Parathyroid adenoma (tissue), 2 donors: Measurements from ENCODE around the gene ZNF124.

Experiments used
- H2AFZ ChIP-seq: fragments of 300-600 bp; sonication (generic); one replicate; pipeline ENCODE4 v1.7.0; 2017; ENCODE audit warnings: antibody characterized with exemption, mild to moderate bottlenecking
- H3K27ac ChIP-seq: fragments of 300-600 bp; sonication (generic); one replicate; pipeline ENCODE4 v1.7.0; 2017
- H3K27me3 ChIP-seq: fragments of 300-600 bp; sonication (generic); one replicate; pipeline ENCODE4 v1.7.0; 2017; ENCODE audit warnings: low read length; ENCODE audit not compliant: control insufficient read depth, insufficient read depth
- H3K36me3 ChIP-seq: fragments of 300-600 bp; sonication (generic); one replicate; pipeline ENCODE4 v1.7.0; 2017; ENCODE audit warnings: low read length; ENCODE audit not compliant: control insufficient read depth, insufficient read depth
- H3K4me1 ChIP-seq: fragments of 300-600 bp; sonication (generic); one replicate; pipeline ENCODE4 v1.7.0; 2017; ENCODE audit warnings: control low read depth
- H3K4me2 ChIP-seq: fragments of 300-600 bp; sonication (generic); one replicate; pipeline ENCODE4 v1.7.0; 2017; ENCODE audit warnings: low read length
- H3K4me3 ChIP-seq: fragments of 300-600 bp; sonication (generic); one replicate; pipeline ENCODE4 v1.7.0; 2017; ENCODE audit warnings: low read depth, low read length
- H3K79me2 ChIP-seq: fragments of 300-600 bp; sonication (generic); one replicate; pipeline ENCODE4 v1.7.0; 2017; ENCODE audit warnings: control low read depth
- H3K9ac ChIP-seq: fragments of 300-600 bp; sonication (generic); one replicate; pipeline ENCODE4 v1.7.0; 2017; ENCODE audit warnings: mild to moderate bottlenecking
- H3K9me3 ChIP-seq: fragments of 300-600 bp; sonication (generic); one replicate; pipeline ENCODE4 v1.7.0; 2017; ENCODE audit warnings: low read length; ENCODE audit not compliant: control insufficient read depth
- CTCF ChIP-seq: fragments of 300-600 bp; sonication (generic); IDR thresholded peaks from one replicate; pipeline ENCODE4 v1.7.0; 2017; ENCODE audit warnings: antibody characterized with exemption, mild to moderate bottlenecking
- donor health status: primary hyperparathyroidism.

Gene ZNF124

DNA sequence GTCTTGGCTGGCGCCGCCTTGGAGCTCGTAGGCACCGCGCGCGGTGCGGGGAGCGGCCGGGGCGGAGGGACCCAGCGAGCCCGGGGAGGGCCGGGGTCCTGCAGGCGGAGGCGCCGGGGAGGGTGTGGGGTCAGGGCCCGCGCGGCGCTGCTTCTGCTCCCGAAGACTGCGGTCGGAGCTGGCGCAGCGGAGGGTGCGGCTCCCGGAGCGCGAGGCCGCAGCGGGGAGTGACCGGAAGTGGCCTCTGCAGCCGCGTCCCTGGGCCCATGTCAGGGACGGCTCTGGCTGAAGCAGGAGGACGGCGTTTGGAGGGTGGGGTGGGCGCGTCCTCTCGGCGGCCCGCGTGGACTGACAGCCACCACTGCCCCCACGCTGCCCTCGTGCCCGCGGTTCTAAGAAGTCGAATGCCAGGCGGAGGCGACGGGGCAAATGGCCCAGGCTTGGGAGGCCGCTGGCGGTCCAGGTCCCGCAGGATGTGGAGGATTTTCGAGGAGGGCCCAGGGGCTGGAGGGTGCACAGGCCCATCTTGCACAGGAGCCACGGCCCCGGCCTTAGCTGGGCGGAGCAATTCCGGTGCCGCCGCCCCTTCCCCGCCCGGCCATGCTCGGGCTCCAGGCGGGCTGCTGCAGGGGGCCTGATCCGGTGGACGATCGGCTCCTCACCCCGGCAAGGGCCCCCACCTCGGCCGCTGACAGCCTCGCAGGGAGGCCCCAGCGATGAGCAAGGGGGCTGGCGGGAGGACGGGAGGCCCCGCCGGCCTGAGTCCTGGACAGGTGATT lies 59.9 kb downstream of the ZNF124 start:
- Histone ChIP-seq H3K27me3 (no peaks in the 10 kb centered on the region), H3K27ac (peak overlapping the region; percentile 77), H3K4me2 (peak overlapping the region; percentile 65), H3K79me2 (no peaks in the 10 kb centered on the region), H3K9ac (peak overlapping the region; percentile 14), H3K4me1 (no peaks in the 10 kb centered on the region), H3K9me3 (no peaks in the 10 kb centered on the region), H2AFZ (peak overlapping the region; percentile 94), H3K36me3 (no peaks in the 10 kb centered on the region), H3K4me3 (peak overlapping the region; percentile 67)
- no peak for TF ChIP-seq CTCF

DNA sequence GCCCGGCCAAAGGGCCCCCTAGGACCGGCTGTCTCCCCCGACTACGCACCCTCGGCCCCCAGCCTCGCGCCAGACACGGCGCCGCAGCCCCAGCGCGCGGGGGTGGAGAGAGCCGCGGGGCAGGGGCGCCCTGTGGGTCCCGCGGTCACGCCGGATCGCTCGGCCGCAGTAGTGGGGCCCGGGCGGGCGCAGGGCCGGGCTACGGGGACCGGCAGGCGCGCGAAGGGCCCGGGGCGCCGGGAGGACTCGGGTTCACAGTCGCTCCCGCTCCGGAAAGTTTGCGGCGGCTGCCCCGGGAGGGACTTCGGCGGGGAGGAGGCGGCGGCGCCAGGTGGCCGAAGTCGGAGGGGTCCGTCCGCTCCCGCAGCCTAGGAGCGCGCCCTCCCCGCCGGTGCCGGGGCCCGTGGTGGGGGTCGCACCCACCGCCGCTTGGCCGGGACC lies 60.5 kb downstream of the ZNF124 start:
- H3K4me1 ChIP-seq: no peaks in the 10 kb centered on the region
- H3K36me3 ChIP-seq: no peaks in the 10 kb centered on the region
- H3K27ac ChIP-seq: peak overlapping the region; percentile 77
- H3K4me3 ChIP-seq: peak overlapping the region; percentile 67
- H2AFZ ChIP-seq: peak overlapping the region; percentile 94
- peak overlapping the region; percentile 65 for H3K4me2 ChIP-seq
- no peak for TF ChIP-seq CTCF
- no peaks in the 10 kb centered on the region for H3K79me2 ChIP-seq
- no peaks in the 10 kb centered on the region for H3K9me3 ChIP-seq
- H3K9ac ChIP-seq: peak overlapping the region; percentile 37
- H3K27me3 ChIP-seq: no peaks in the 10 kb centered on the region

- Histone ChIP-seq H3K4me3 (peak overlapping the region; percentile 67), H3K4me1 (no peaks in the 10 kb centered on the region), H2AFZ (peak overlapping the region; percentile 94), H3K79me2 (no peaks in the 10 kb centered on the region), H3K36me3 (no peaks in the 10 kb centered on the region), H3K9me3 (no peaks in the 10 kb centered on the region), H3K27me3 (no peaks in the 10 kb centered on the region), H3K4me2 (peak overlapping the region; percentile 65), H3K9ac (peak overlapping the region; percentile 37), H3K27ac (no peak overlapping the region)
- no peak for TF ChIP-seq CTCF
Measured at GRCh38 chr1:247110627-247111258, 61.1 kb downstream of the ZNF124 start.

- Histone ChIP-seq H3K4me2 (no peak overlapping the region), H3K4me1 (no peaks in the 10 kb centered on the region), H3K4me3 (no peak overlapping the region), H3K79me2 (no peaks in the 10 kb centered on the region), H2AFZ (no peak overlapping the region), H3K36me3 (no peaks in the 10 kb centered on the region), H3K27ac (no peak overlapping the region), H3K9ac (no peak overlapping the region), H3K9me3 (no peaks in the 10 kb centered on the region), H3K27me3 (no peaks in the 10 kb centered on the region)
- TF ChIP-seq CTCF: no peak
Measured at GRCh38 chr1:247107694-247108093, 64.1 kb downstream of the ZNF124 start.
